K562 (cell line): ENCODE measurements around the gene NAP1L1. TPM values are rescaled to one million over a fixed set of nuclear protein-coding genes. Genes with fewer than 3 reads are reported as not detected.

Experiments
- ARID2 ChIP-seq: fragments of 450-650 bp; IDR thresholded peaks from 2 replicates; pipeline ENCODE4 v1.6.1; 2017; ENCODE audit warnings: antibody characterized with exemption, mild to moderate bottlenecking
- CXXC5 ChIP-seq: fragments of 250-450 bp; sonication (Bioruptor Pico); IDR thresholded peaks from 2 replicates; pipeline ENCODE4 v1.8.0; 2022; ENCODE audit warnings: inconsistent platforms, mild to moderate bottlenecking, moderate library complexity
- GABPB1 ChIP-seq: sonication (generic); formaldehyde crosslinking; IDR thresholded peaks from 2 replicates; pipeline ENCODE4 v1.8.0; 2022; ENCODE audit warnings: mild to moderate bottlenecking, missing genetic modification reagents
- HDGF ChIP-seq: fragments of 450-650 bp; IDR thresholded peaks from 2 replicates; pipeline ENCODE4 v1.6.1; 2016
- HIVEP1 ChIP-seq: fragments of 250-450 bp; sonication (Bioruptor Pico); IDR thresholded peaks from 2 replicates; pipeline ENCODE4 v1.4.0; 2020; ENCODE audit warnings: mild to moderate bottlenecking
- MAFF ChIP-seq: IDR thresholded peaks from 2 replicates; pipeline ENCODE4 v1.6.1; 2012; ENCODE audit warnings: low read length, improper control_type of control experiment
- MIER1 ChIP-seq: fragments of 450-650 bp; IDR thresholded peaks from 2 replicates; pipeline ENCODE4 v1.6.1; 2016; ENCODE audit warnings: antibody characterized with exemption, mild to moderate bottlenecking, low read depth
- NFE2 ChIP-seq: IDR thresholded peaks from 2 replicates; pipeline ENCODE4 v1.6.1; 2014; ENCODE audit warnings: antibody characterized with exemption, low read depth
- NR4A1 ChIP-seq, 2 experiments: fragments of 250-450 bp in 1 of 2; fragments of 450-650 bp in 1 of 2; sonication (Bioruptor Pico) in 1 of 2; IDR thresholded peaks; 2 replicates each; pipeline versions ENCODE4 v1.4.0 to v1.6.1; 2016 to 2020; ENCODE audit warnings: mild to moderate bottlenecking in 2 of 2, missing compliant biosample characterization in 1 of 2, missing genetic modification characterization in 1 of 2, moderate library complexity in 1 of 2
- SIN3B ChIP-seq: fragments of 450-650 bp; IDR thresholded peaks from 2 replicates; pipeline ENCODE4 v1.6.1; 2017; ENCODE audit warnings: low read depth, mild to moderate bottlenecking, moderate library complexity
- SMARCC2 ChIP-seq: fragments of 450-650 bp; IDR thresholded peaks from 2 replicates; pipeline ENCODE4 v1.6.1; 2017; ENCODE audit warnings: antibody characterized with exemption, moderate library complexity, mild to moderate bottlenecking, low read depth
- SMC3 ChIP-seq: conservative IDR thresholded peaks from 2 replicates; pipeline ENCODE4 v1.6.1; 2011; ENCODE audit warnings: low read depth, low read length, improper control_type of control experiment; ENCODE audit not compliant: insufficient read depth
- SRF ChIP-seq, 2 experiments: fragments of 250-450, 450-650 bp in 1 of 2; sonication (Bioruptor Pico) in 1 of 2; sonication (generic) in 1 of 2; formaldehyde crosslinking; IDR thresholded peaks; 2 replicates each; pipeline versions ENCODE4 v1.5.0 to v1.5.1; 2020 to 2022; ENCODE audit warnings: mild to moderate bottlenecking in 1 of 2, missing genetic modification reagents in 1 of 2
- STAG1 ChIP-seq: sonication (generic); formaldehyde crosslinking; IDR thresholded peaks from 2 replicates; pipeline ENCODE4 v1.5.0; 2020; ENCODE audit warnings: missing genetic modification reagents, borderline replicate concordance
- SUPT5H ChIP-seq: fragments of 450-650 bp; IDR thresholded peaks from 2 replicates; pipeline ENCODE4 v1.6.1; 2016
- XRCC5 ChIP-seq: fragments of 200-400 bp; formaldehyde crosslinking; IDR thresholded peaks from 2 replicates; pipeline ENCODE4 v1.6.1; 2017; ENCODE audit warnings: low read depth, mild to moderate bottlenecking, low read length
- ZNF263 ChIP-seq: sonication (generic); formaldehyde crosslinking; IDR thresholded peaks from 2 replicates; pipeline ENCODE4 v1.8.0; 2022; ENCODE audit warnings: mild to moderate bottlenecking, missing genetic modification reagents, borderline replicate concordance
- ZNF445 ChIP-seq: fragments of 250-450 bp; sonication (Bioruptor Pico); IDR thresholded peaks from 2 replicates; pipeline ENCODE4 v1.4.0; 2020; ENCODE audit warnings: low read depth, mild to moderate bottlenecking, moderate library complexity
- polyA plus RNA-seq, 8 experiments: library from polyadenylated mRNA; depleted of rRNA in 4 of 8; stranded (reverse) in 5 of 8; unstranded in 3 of 8; fragments of >200 nt; fragmentation: Nextera tagmentation in 2 of 8; fragmentation: Illumina TruSeq in 1 of 8; extraction: Ambion mirVana in 2 of 8; extraction: Trizol in 1 of 8; gene quantifications; 2 replicates each; pipeline versions ENCODE4 v1.2.1 to v1.2.3, GENCODE V29; 2011 to 2014; ENCODE audit warnings: inconsistent platforms in 1 of 8, missing spikeins in 1 of 8
- total RNA-seq, 7 experiments: library from RNA; depleted of rRNA in 6 of 7; stranded (reverse); fragments of >200 nt in 6 of 7; fragmentation: Illumina TruSeq in 2 of 7; extraction: Trizol in 2 of 7; gene quantifications; 2 replicates each; pipeline versions ENCODE4 v1.2.1 to v1.2.3, GENCODE V29; 2011 to 2021; ENCODE audit warnings: low replicate concordance in 1 of 7
- TF ChIP-seq, protein P1 (sequence below): fragments of 250-450 bp; sonication (Bioruptor Pico); IDR thresholded peaks from 2 replicates; pipeline ENCODE4 v1.5.0; 2021
- TF ChIP-seq, protein P2 (sequence below): fragments of 250-450 bp; sonication (Bioruptor Pico); IDR thresholded peaks from 2 replicates; pipeline ENCODE4 v1.4.0; 2020; ENCODE audit warnings: mild to moderate bottlenecking, moderate library complexity, borderline replicate concordance
- TF ChIP-seq, protein P3 (sequence below): sonication (generic); formaldehyde crosslinking; IDR thresholded peaks from 2 replicates; pipeline ENCODE4 v1.4.0; 2020; ENCODE audit warnings: mild to moderate bottlenecking, missing genetic modification reagents

NAP1L1 gene
- total and polyA plus RNA-seq, 9 of the 15 experiments (the other 6 are each of a cell fraction or from before 2014, with no cell fraction given), result 287 to 747 (median 450) TPM

DNA sequence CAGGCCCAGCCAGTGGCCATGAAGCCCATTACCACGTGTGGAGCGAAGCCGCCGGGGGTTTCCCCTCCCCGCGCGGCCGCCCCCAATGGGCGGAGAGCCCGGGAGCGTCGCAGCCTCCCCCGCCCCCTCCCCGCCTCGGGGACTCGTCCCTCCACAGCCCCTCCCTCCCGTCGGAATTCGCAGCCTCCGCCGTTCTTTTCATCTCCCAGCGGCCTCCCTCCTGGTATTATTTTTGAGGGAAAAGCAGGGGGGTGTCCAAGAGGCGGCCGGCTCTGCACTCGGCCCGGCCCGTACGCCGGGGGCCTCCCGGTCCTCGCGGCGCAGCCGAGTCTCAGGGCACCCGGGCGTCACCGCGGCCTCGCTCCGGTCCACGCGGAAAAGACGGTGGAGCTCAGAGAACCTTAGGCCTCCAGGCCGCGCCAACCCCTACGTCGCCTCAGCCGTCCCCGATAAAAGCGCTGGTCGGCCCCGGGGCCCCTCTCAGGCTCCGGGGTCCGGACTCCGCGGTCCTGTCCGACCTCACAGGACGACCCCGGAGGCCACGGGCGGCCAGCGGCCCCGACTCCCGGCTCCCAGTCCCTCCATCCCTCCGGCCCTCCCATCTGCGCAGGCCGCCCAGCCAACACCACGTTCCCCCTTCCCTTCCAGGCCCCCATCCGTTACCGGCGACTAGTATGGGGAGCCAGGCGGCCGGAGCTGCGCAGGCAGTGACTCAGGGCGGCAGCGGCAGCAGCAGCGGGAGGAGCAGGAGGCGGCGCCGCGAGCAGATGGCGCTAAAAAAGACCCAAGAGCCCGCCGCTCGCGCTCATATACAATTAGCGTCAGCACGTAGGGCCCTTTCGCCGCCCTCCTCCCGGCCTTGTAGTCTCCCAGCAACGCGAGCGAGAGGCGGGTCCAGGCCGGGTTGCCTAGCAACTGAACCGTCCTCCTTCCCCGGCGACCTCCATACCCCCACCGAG, at the start of gene NAP1L1 (continued):
- TF ChIP-seq, protein P1, sequence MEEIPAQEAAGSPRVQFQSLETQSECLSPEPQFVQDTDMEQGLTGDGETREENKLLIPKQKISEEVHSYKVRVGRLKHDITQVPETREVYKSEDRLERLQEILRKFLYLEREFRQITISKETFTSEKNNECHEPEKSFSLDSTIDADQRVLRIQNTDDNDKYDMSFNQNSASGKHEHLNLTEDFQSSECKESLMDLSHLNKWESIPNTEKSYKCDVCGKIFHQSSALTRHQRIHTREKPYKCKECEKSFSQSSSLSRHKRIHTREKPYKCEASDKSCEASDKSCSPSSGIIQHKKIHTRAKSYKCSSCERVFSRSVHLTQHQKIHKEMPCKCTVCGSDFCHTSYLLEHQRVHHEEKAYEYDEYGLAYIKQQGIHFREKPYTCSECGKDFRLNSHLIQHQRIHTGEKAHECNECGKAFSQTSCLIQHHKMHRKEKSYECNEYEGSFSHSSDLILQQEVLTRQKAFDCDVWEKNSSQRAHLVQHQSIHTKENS (CRISPR knock-in tag), result no peak
- TF ChIP-seq ZNF445 (CRISPR knock-in tag), result no peak
- peak; percentile 49 for TF ChIP-seq GABPB1
- no peak for TF ChIP-seq STAG1
- TF ChIP-seq MIER1, result no peak
- TF ChIP-seq MAFF, result no peak
- TF ChIP-seq SMARCC2, result no peak
- TF ChIP-seq SRF (CRISPR knock-in tag; IDR thresholded peaks at IDR 0.05), result peak in 1 of 2 experiments; percentile 46; a peak in 1 of 4 replicates
- peak; percentile 90 for TF ChIP-seq CXXC5 (CRISPR knock-in tag)
- TF ChIP-seq SIN3B, result no peak
- TF ChIP-seq SMC3, result no peak
- TF ChIP-seq NFE2, result peak; percentile 41; the same call in 1 of the 2 replicates
- TF ChIP-seq XRCC5, result peak; percentile 21; the same call in 1 of the 2 replicates
- TF ChIP-seq ZNF263 (CRISPR knock-in tag), result no peak; the same call in 1 of the 2 replicates
- TF ChIP-seq HIVEP1, result no peak
- TF ChIP-seq ARID2, result no peak
- TF ChIP-seq SUPT5H, result peak; percentile 92
- TF ChIP-seq HDGF, result no peak
- no peak for TF ChIP-seq NR4A1 (CRISPR knock-in tag; IDR thresholded peaks at IDR 0.05)
- TF ChIP-seq NR4A1 (tag; IDR thresholded peaks at IDR 0.05), result no peak
- TF ChIP-seq, protein P2, sequence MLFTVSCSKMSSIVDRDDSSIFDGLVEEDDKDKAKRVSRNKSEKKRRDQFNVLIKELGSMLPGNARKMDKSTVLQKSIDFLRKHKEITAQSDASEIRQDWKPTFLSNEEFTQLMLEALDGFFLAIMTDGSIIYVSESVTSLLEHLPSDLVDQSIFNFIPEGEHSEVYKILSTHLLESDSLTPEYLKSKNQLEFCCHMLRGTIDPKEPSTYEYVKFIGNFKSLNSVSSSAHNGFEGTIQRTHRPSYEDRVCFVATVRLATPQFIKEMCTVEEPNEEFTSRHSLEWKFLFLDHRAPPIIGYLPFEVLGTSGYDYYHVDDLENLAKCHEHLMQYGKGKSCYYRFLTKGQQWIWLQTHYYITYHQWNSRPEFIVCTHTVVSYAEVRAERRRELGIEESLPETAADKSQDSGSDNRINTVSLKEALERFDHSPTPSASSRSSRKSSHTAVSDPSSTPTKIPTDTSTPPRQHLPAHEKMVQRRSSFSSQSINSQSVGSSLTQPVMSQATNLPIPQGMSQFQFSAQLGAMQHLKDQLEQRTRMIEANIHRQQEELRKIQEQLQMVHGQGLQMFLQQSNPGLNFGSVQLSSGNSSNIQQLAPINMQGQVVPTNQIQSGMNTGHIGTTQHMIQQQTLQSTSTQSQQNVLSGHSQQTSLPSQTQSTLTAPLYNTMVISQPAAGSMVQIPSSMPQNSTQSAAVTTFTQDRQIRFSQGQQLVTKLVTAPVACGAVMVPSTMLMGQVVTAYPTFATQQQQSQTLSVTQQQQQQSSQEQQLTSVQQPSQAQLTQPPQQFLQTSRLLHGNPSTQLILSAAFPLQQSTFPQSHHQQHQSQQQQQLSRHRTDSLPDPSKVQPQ (CRISPR knock-in tag), result no peak
- TF ChIP-seq, protein P3, sequence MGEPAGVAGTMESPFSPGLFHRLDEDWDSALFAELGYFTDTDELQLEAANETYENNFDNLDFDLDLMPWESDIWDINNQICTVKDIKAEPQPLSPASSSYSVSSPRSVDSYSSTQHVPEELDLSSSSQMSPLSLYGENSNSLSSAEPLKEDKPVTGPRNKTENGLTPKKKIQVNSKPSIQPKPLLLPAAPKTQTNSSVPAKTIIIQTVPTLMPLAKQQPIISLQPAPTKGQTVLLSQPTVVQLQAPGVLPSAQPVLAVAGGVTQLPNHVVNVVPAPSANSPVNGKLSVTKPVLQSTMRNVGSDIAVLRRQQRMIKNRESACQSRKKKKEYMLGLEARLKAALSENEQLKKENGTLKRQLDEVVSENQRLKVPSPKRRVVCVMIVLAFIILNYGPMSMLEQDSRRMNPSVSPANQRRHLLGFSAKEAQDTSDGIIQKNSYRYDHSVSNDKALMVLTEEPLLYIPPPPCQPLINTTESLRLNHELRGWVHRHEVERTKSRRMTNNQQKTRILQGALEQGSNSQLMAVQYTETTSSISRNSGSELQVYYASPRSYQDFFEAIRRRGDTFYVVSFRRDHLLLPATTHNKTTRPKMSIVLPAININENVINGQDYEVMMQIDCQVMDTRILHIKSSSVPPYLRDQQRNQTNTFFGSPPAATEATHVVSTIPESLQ, result peak; percentile 89; the same call in 1 of the 2 replicates
